Measurements from ENCODE around the gene EHD1. TPM values are rescaled to one million over a fixed set of nuclear protein-coding genes. Genes with fewer than 3 reads are reported as not detected.
"Not testable (repeated sequence)": the region's sequence is repeated elsewhere in the genome, so short reads cannot be mapped to it uniquely, and the experiment has no call there.

The EHD1 gene
- total RNA-seq, 2 donors from 2014 or later: 67.4 to 140 TPM

- ATAC-seq (ENCODE audit: insufficient number of reproducible peaks, low FRiP score, low read depth) (no peak), DNase-seq (ENCODE audit: low spot score) (no peak)
- H3K27ac ChIP-seq: peak overlapping the region; percentile 54 to 57
- H3K36me3 ChIP-seq: peaks cover 18% of the 10 kb centered on the region
- H3K27me3 ChIP-seq (replicated peaks; ENCODE audit: insufficient read depth): no peaks in the 10 kb centered on the region
- peaks cover 22 to 58% of the 10 kb centered on the region in 2 donors for H3K4me1 ChIP-seq (ENCODE audit: control insufficient read depth in 1 of 2, low read depth in 2 of 2)
- no peak overlapping the region for H3K4me3 ChIP-seq
- TF ChIP-seq CTCF (IDR thresholded peaks at IDR 0.05): peak; percentile 13
- no peaks in the 10 kb centered on the region for H3K9me3 ChIP-seq
Observed at GRCh38 chr11:64849598-64850356, 28.6 kb downstream of the EHD1 start.

- no peak for TF ChIP-seq CTCF (IDR thresholded peaks at IDR 0.05)
- no peaks in the 10 kb centered on the region for H3K9me3 ChIP-seq
- no peaks in the 10 kb centered on the region for H3K27me3 ChIP-seq (replicated peaks; ENCODE audit: insufficient read depth)
- ATAC-seq (ENCODE audit: insufficient number of reproducible peaks, low FRiP score, low read depth) (no peak), DNase-seq (ENCODE audit: low spot score) (no peak)
- no peak overlapping the region for H3K4me3 ChIP-seq
- H3K36me3 ChIP-seq: peaks cover 11% of the 10 kb centered on the region
- H3K27ac ChIP-seq: peak overlapping the region in 1 of 2 donors; percentile 57
- peaks cover 17 to 57% of the 10 kb centered on the region in 2 donors for H3K4me1 ChIP-seq (ENCODE audit: control insufficient read depth in 1 of 2, low read depth in 2 of 2)
Observed at GRCh38 chr11:64848826-64849597, 29.4 kb downstream of the EHD1 start.

- Histone ChIP-seq H3K27ac (no peak overlapping the region), H3K27me3 (replicated peaks; ENCODE audit: insufficient read depth) (no peaks in the 10 kb centered on the region), H3K4me1 (ENCODE audit: control insufficient read depth in 1 of 2, low read depth in 2 of 2) (peaks cover 16 to 50% of the 10 kb centered on the region in 2 donors), H3K4me3 (no peak overlapping the region), H3K36me3 (peaks cover 6% of the 10 kb centered on the region), H3K9me3 (no peaks in the 10 kb centered on the region)
- no peak for TF ChIP-seq CTCF (IDR thresholded peaks at IDR 0.05)
- no peak for ATAC-seq (ENCODE audit: insufficient number of reproducible peaks, low FRiP score, low read depth)
- no peak for DNase-seq (ENCODE audit: low spot score)
Observed at GRCh38 chr11:64848214-64848825, 30.1 kb downstream of the EHD1 start.

GRCh38 chr11:64846998-64847666 is 31.3 kb downstream of the EHD1 start:
- Histone ChIP-seq H3K4me1 (ENCODE audit: control insufficient read depth in 1 of 2, low read depth in 2 of 2) (peaks cover 16 to 43% of the 10 kb centered on the region in 2 donors), H3K27ac (no peak overlapping the region)

GRCh38 chr11:64845776-64846129 is 32.7 kb downstream of the EHD1 start:
- H3K27me3 ChIP-seq (replicated peaks; ENCODE audit: insufficient read depth); DNase-seq (ENCODE audit: low spot score); H3K36me3 ChIP-seq; H3K4me3 ChIP-seq; H3K9me3 ChIP-seq; H3K27ac ChIP-seq; ATAC-seq (ENCODE audit: insufficient number of reproducible peaks, low FRiP score, low read depth): not testable (repeated sequence)
- H3K4me1 ChIP-seq (ENCODE audit: control insufficient read depth in 1 of 2, low read depth in 2 of 2): peaks cover 16 to 39% of the 10 kb centered on the region in 2 donors

More at GRCh38 chr11:64846998-64847666, 31.3 kb downstream of the EHD1 start:
- peak; percentile 99 for TF ChIP-seq CTCF (IDR thresholded peaks at IDR 0.05)
- no peaks in the 10 kb centered on the region for H3K36me3 ChIP-seq
- no peaks in the 10 kb centered on the region for H3K27me3 ChIP-seq (replicated peaks; ENCODE audit: insufficient read depth)
- H3K4me3 ChIP-seq: no peak overlapping the region
- peak; percentile 63 for DNase-seq (ENCODE audit: low spot score)
- ATAC-seq (ENCODE audit: insufficient number of reproducible peaks, low FRiP score, low read depth): peak; percentile 69
- no peaks in the 10 kb centered on the region for H3K9me3 ChIP-seq

Data from thoracic aorta (tissue), 2 donors.